HG02610 (cell line): Measurements from ENCODE around the gene KCNJ9.

Experiments used
- ATAC-seq: cut with Tn5 transposase; IDR thresholded peaks from one replicate; pipeline ENCODE4 v1.9.1; 2021; ENCODE audit warnings: mild to moderate bottlenecking, moderate library complexity; ENCODE audit not compliant: unreplicated experiment

Gene KCNJ9

DNA sequence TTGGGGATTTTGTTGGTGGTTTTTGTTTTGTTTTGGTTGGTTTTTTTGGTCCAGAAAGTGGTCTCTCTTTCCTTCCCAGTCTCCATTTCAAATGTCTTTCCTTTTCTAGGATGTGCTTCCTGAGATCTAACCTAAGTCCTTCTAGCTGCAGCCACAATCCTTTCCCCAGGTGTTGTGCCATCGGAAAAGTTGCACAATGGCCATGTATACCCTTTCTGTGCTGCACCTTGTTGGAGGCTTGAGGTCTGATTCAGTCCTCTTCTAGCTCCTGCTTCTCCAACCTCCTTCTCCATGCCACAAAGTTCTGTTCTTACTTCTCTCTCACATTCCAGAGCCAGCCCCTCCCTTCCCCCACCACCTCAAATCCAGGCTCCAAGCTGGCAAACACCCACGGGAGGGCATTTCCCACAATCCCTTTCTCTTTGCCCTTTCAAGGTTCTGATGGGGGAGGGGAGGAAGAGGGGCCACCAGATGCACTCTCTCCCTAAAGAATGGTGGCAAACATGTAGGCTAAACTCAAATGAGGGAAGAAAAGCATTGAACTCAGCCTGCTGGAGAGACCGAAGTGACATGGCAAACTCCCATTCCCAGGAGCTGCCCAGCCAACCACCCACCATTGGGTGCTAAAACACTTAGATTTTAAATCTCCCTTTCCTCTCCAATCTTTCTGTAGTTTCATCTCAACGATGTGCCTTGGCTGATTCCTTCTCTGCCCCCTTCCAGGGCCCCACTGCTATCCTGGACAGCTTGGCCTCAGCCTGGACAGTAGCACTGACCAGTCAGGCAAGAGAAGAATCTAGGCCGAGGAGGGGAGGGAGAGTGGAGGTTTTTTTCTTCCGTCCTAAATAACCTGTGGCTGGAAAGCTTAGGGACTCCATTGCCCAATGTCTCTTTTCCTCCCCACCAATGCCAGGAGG, 14.3 kb upstream of the KCNJ9 start:
- ATAC-seq, result no peak

DNA sequence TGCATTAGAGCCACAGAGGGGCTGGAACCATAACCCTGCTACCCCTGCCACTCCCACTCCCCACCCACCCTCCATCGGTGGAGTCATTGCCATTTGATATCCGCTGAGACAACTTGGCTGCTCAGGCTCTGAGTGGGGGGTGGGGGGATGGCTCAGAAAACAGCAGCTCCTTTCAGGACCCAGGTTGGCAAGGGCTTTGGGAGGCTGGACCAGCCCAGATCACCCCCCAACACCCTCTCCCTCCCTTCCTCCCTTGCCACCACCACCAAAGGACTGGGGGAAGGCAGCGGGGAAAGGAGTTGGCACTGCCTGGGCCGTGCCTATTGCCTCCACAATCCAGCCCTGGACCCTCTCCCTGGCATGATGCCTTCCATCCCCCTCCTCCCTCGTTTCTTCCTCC, 13.1 kb upstream of the KCNJ9 start:
- no peak for ATAC-seq

DNA sequence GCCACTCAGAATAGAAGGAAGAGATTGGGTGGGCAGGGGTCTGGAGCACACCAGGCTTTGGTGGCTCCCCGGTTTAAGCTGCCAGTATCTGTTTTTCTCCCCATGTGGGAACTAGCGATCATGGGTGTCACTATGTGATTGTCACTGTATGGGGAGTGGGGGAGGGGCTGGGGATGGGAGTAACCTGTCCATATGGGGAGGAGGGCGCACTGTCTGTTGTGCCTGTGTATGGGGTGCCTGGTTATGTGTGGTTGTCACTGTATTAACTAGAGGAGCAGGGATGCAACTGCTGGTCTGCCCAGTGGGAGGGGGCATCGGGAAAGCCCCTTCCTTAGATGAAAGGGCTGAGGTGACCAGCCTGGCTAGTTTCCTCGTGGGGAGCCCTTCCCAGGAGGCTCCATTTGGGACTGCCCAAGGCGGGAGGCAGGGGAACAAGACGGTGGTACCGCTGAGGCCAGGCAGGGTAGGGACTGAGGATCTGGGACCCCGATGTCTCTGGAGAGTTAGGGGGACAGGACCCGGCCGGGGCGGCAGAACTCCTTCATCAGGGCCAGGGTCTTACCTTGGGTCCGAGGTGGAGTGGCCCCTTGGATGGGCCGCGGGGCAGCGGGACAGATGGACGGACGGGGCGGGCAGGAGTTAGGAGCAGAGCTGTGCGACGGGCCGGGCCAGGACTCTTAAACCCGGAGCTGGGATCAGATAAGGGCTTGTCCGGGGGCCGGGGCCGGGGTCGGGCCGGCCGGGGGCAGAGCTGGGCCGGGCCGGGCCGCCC, 11.7 kb upstream of the KCNJ9 start, which contains the start of gene KCNJ10:
KCNJ10 (minus strand) TSS at position 701 of the 772 bp plus-strand sequence. CDS start 27,628 bp downstream, outside the sequence.
- no peak for ATAC-seq

DNA sequence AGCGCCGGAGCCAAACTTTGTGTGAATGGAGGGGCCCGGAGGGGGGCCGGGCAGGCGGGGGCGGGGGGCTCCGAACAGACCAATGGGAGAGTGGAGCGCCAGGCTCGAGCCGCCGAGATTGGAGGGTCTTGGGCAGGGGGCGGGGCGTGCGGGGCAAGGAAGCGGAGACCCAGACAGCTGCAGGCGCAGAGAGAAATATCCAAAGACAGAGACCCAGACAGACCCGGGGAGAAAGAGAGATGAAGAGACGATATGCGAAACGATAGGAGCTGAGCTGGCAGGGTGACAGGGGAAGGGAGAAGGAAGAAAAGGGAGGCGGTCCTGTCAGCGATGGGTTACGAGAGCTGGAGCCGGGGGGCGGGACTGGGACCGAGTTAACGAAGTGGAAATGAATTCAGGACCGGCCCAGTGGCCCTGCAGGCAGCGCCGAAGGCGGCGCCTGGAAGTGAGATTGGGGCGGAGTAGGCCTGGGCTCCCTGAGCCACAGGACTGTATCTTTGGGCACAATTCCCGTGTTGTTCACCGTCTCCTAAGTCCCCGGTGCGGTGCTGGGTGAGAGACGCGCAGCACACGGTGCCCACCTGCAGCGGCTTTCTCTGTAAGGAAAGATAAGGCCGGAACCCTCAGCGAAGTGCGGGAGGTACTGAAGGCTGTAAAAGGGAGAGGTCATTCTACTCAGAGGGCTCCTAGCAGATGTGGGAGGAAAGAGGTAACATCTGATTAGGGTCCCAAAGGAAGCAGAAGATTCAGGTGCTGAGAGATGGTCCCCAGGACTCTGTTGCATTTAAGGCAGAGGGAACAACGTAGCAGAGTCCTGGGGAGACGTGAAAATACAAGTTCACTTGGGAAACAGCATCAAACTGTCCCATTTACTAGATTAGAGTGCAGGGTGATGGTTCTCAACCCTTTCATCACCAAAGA, 10.8 kb upstream of the KCNJ9 start:
- ATAC-seq, result no peak

DNA sequence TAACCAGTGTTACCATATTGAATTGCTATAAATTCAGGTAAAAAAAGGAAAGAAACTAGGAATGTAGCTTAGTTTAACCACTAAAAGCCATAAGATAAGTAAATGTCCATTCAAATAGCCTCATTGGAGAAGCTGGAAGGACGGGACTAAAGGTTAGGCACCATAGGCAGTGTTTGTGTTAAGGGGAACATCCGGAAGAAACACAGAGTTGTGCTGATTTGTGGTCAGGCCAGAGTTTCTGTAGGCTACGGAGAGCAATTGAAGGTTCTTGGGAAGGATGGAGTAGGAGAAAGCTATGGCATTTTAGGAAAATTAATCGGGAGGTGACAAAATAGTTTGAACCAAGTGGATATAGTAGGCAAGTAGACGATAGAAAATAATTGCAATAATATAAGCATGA, 10.0 kb upstream of the KCNJ9 start:
- ATAC-seq, result no peak

DNA sequence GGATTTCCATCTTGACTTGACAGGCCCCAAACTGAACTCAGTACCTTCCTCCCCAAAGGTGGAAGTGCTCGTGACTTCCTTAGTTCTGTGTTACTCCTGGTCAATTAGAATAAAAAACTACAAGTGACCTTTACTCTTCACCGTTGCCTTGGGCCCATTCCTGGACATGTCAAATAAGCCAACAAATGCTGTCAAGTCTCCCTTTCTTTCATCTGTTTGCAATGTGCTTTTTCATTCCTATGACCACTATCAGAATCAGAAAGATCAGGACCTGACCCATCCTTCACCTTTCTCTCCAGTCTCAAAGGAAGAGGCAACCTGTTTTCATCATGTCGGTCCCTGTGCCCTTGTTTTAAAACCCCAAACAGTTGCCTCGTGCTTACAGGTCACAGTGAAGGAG, 6.5 kb upstream of the KCNJ9 start:
- no peak for ATAC-seq

DNA sequence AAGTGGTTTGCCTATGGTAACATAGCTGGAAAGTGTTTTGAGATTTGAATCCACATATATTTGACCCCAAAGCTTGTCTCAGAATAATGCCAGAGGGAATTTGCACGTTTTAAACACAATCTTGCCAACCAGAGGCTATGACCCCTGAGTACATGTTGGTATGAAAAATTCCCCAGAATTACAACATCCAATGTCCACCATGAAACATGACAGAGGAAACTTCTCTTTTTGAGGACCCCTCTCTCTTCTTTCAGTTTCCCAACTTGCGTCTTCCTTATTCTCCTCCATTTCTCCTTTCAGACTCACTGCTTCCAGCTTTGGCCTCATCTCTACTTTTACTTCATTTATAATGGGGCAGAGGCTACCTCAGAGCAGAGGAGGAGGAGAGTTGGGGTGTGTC, 5.5 kb upstream of the KCNJ9 start:
- no peak for ATAC-seq

DNA sequence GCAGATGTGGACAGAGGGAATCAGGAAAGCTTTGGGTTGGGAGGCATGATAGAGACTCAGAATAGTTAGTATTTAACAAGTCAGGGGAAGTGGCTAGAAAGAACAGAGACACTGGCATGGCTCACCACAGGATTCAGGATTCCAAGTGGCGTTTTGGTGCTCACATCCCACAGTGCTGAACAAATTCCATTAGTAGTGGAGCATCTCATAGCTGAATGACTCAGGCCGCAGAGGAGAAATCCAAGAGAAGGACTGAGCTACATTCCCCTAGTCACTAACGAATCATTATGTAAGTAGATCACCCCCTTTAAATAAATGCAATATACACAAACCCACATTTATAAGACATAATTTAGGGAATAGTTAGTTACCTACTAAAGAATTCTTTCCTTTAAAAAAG, 5.0 kb upstream of the KCNJ9 start:
- ATAC-seq, result no peak

DNA sequence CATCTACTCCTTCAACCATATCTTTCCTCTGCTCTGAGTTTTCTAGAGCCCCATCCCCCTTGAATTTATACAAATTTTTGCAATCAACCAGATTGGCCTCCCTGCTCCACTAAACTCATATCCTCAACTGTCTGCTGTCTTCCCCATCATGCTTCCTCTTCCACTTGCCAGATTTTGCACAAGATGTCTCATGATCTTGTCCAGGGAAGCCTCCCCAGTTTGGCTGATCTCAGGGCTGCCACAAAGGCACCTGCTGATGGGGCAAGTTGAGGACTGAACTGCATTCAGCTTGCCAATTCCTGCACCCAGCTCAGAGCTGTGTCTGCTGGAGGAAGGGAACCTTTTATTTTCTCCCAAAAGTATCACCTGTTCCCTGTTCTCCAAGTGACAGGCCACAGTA, 3.9 kb upstream of the KCNJ9 start:
- ATAC-seq, result no peak

DNA sequence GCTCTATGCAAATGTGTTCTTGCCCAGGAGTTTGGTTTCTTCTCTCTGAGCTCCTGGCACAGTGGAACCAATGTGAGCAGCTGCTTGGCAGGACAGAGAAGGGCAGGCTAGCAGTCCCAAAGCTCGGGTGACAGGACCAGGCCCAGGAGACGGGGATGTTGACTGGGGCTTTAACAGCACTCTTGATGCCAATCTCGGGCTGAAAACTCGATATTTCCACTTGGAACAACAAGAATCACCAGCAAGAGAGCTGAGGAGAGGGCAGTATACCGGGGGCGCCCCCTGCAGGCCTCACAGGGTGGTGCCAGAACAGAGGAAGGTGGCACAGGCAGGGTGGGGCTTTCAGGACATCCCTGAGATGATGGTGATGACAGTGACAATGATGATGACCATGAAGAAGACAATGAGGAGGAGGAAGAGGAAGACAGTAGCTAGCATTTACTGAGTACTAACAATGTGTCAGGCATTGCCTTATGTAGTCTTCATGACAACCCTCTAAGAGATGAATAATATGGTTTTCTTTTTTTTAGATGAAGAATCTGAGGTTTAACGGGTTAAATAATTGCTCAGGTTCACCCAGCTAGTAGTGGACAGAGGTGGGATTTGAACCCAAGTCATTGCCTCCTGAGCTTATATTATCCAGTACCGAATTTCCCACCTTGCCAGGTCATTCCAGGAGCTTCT, 2.7 kb upstream of the KCNJ9 start:
- peak; percentile 77 for ATAC-seq

DNA sequence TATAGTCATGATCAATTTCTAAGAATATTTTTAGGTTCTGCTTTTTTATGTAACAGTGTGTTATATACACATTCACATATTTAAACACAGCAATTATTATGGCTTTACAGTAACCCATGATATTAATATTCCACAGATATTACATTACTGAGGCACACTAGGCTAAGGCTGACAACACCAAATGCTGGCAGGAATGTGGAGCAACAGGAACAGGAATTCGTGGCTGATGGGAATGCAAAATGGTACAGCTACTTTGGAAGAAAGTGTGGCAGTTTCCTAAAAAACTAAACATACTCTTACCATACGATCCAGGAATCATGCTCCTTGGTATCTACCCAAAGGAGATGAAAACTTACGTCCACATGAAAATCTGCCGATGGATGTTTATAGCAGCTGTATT, 1.9 kb upstream of the KCNJ9 start:
- no peak for ATAC-seq

DNA sequence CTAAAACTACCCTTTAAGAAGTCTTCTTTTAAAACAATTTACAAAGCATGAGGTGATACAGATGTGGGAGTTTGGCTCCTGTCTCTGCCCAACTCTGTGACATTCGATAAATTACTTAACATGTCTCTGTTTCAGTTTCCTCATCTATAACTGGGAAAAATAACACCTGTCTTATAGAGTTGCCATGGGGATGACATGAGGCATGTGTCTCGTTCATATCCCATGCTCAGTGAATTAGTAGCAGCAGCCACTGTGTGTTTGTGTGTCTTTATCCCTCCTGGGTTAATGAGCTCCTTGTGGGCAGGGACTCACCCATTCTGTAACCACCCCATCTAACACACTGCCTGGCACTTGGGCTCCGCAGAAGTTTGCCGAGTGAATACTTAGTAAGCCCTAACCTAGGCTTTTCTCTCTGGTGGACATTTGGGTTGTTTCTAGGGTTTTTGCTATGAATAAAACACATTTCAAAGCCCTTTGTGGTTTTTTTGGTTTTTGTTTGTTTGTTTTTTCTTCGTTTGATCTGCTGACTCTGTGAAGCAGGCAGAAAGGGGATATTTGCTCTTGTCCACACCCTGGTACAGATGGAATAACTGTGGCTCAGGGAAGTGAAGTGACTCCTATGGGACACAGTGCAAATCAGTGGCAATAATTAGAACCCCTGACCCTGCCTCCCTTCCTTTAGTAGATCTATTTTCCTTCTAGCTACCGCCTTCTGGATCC, 797 bp upstream of the KCNJ9 start:
- no peak for ATAC-seq

DNA sequence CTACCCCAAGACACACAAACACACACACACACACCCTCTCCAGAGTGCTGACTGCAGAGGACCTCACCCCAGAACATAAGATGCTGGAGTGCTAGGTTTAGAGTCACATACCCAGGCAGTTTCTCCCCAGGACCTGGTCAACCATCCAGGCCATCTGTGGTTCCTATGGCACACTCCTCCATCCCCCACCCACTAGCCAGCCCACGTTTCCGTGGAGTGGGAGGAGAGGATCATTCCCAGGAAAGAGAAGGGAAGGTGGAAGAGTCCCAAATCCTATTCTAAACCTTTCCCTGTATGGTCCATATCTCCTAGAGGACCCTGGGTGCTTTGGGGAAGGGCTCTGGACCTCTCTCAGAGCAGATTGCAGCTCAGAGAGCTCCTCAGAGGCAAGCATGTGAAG, 1.1 kb downstream of the KCNJ9 start:
- ATAC-seq, result no peak

DNA sequence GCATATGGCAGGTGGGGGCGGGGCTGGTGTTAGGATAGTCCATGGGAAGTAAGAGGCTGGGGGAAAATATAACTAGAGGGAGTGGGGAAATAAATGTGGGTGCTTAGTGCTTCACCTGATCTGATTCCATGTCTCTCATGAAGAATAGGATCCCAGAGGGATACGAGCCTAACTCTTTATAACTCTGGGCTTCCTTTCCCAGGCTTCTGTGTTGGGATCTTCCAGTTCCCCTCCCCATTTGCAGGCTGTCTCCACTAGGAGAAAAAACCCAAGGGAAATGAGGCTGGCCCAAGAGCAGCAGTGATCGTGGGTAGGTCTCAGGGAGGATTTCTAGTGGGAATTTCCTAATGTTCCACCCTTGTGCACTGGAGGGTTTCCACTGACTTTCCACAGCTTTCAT, 1.6 kb downstream of the KCNJ9 start:
- ATAC-seq, result no peak

DNA sequence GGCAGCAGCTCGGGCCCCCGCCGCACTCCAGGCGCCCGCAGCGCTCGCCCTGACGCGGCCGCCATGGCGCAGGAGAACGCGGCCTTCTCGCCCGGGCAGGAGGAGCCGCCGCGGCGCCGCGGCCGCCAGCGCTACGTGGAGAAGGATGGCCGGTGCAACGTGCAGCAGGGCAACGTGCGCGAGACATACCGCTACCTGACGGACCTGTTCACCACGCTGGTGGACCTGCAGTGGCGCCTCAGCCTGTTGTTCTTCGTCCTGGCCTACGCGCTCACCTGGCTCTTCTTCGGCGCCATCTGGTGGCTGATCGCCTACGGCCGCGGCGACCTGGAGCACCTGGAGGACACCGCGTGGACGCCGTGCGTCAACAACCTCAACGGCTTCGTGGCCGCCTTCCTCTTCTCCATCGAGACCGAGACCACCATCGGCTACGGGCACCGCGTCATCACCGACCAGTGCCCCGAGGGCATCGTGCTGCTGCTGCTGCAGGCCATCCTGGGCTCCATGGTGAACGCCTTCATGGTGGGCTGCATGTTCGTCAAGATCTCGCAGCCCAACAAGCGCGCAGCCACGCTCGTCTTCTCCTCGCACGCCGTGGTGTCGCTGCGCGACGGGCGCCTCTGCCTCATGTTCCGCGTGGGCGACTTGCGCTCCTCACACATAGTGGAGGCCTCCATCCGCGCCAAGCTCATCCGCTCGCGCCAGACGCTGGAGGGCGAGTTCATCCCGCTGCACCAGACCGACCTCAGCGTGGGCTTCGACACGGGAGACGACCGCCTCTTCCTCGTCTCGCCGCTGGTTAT, 2.8 kb downstream of the KCNJ9 start:
- ATAC-seq, result peak; percentile 56

DNA sequence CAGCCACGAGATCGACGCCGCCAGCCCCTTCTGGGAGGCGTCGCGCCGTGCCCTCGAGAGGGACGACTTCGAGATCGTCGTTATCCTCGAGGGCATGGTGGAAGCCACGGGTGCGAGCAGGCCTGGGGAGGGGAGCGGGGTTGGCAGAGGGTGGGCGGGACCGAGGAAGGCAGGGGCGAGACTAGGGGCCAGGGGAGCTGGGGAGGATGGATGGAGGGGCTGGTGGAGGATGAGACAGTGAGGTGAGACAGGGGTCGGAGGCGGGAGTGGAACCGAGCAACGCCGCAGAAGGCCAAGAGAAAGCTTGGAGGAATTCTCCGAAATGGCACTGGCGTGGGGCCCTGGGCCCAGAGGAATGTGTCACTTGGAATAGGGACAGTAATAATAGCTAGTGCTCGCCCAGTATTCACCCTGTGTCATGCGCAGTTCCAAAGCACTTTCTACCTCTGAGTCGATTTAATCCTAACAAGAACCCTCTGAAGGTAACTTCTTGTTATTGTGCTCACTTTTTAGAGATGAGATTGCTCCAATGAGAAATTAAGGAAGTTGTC, 3.5 kb downstream of the KCNJ9 start:
- ATAC-seq, result no peak

DNA sequence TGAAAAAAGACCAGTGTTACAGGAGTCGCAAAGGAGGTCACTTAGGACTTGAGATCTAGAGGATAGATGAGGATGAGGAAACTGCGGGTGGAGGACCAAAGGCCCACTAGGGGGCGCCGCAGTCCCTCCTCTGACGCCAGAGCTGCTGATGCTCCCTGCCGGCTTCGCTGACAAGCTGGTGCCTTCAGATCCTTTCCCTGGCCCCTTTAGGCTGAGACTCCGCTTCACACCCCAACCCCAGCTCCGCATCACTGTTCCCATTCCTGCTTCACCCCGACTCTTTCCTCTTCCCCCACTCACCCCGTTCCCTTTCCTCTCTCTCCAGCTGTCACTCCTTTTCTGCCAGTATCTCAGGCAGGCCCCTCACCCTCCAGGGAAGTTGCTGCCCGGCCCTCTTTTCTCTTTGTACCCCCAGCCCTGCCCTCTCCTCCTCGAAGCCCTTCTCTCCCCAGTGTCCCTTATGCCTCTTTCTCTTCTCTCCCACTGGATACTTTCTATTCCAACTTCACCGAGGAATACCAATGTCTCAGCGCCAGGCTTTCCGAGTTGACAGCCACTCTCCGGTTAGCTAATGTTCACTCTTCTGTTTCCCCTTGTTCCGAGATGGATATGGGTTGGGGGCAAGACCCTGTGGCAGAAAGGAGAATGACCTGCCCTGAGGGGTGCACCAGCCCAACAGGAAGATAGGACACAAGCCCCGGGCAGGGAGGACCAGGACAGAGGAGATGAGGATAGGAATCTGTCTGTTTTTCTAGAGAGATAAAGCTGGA, 4.5 kb downstream of the KCNJ9 start:
- ATAC-seq, result peak; percentile 56

DNA sequence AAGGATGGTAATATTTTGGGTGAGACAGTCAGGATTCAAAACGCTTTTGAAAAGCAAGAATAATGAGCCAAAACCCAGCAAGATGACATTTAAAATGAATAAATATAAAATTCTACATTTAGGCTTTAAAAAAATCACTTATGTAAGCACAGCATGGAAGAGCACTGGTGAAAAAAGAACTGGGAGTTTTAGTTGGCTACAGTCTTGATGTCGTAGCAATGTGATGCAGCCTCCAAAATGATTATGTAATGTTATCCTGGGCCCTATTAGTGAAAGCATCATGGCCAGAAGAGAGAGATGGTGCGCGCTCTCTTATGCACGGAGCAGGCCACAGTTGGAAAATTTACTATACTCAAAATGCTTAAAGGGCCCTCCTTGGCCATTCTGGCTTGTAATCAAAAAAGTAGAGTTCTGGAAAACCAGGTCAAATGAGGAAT, 5.1 kb downstream of the KCNJ9 start:
- ATAC-seq, result no peak
